ENCODE measurements around the gene PDHX.

- TF ChIP-seq CTCF (IDR thresholded peaks at IDR 0.05) (no peak), POLR2AphosphoS5 (IDR thresholded peaks at IDR 0.05) (no peak), EP300 (IDR thresholded peaks at IDR 0.05) (no peak), POLR2A (IDR thresholded peaks at IDR 0.05) (no peak)
Observed at GRCh38 chr11:35036639-35037038, 120.2 kb downstream of the PDHX start.

All from gastroesophageal sphincter (tissue), 3 donors.